PC-9 (cell line): ENCODE measurements around the gene ERC2.

Source experiments
- CTCF ChIP-seq: fragments of 200-600 bp; sonication (generic); conservative IDR thresholded peaks from 2 replicates; pipeline ENCODE4 v1.6.1; 2017; ENCODE audit warnings: mixed run types, antibody characterized with exemption, mild to moderate bottlenecking, moderate library complexity
- EZH2 ChIP-seq: fragments of 200-600 bp; sonication (generic); IDR thresholded peaks from 2 replicates; pipeline ENCODE4 v1.8.0; 2017; ENCODE audit warnings: antibody characterized with exemption, low read depth

DNA sequence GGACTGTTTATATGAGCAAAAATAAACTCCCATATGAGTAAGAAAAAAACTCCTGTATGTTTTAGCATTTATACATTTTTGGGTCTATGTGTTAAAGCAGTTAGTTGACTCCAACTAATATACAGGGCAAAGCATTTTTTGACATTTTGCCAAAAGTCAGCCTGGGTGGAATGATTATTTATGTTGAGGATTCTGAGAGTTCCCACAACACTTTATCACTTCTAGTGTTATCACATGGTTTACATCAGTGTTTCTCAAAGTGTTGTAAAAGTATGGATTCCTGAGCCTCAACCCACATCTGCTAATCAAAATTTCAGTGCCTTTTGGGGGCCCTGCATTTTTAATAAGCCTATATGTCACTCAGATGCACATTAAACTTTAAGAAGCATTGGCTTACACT is 643.9 kb downstream of the ERC2 start:
- TF ChIP-seq CTCF (no peak), EZH2 (no peak)
